Measurements from ENCODE around the gene GRIN2D.

GRIN2D gene

DNA sequence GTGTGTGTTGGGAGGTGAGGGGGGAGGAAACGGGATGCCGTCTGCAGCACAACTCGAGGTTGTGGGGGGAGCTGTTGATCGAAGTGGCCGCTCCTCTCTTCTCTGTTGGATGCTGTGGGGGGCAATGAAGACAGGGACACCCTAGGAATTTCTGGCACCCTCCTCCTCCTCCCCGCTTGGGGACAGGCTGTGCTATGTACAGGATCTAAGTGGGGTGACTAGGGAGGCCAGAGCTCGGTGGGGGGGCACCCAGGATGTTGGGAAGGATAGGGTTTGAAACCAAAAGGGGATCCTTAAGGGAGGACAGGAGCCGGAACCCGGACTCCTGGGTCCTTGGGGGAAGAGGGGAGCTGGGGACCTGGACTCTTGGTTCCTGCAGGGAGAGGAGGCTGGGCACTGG is 2.0 kb downstream of the GRIN2D start:
- no peak for TF ChIP-seq Cebpa-rat (IDR thresholded peaks at IDR 0.05)
- Histone ChIP-seq H3K27ac (no peak overlapping the region), H3K9me3 (peaks cover 13% of the 10 kb centered on the region; the same call in 1 of the 2 replicates), H4K20me1 (no peaks in the 10 kb centered on the region), H3K4me1 (peaks cover 62% of the 10 kb centered on the region), H3K9ac (no peak overlapping the region), H3K36me3 (no peaks in the 10 kb centered on the region), H3K4me2 (peak overlapping the region; percentile 99), H3K4me3 (0 out of 2 replicates have a peak overlapping the region, but pooled peaks have one; percentile 64), H3K27me3 (peaks cover 74% of the 10 kb centered on the region)

DNA sequence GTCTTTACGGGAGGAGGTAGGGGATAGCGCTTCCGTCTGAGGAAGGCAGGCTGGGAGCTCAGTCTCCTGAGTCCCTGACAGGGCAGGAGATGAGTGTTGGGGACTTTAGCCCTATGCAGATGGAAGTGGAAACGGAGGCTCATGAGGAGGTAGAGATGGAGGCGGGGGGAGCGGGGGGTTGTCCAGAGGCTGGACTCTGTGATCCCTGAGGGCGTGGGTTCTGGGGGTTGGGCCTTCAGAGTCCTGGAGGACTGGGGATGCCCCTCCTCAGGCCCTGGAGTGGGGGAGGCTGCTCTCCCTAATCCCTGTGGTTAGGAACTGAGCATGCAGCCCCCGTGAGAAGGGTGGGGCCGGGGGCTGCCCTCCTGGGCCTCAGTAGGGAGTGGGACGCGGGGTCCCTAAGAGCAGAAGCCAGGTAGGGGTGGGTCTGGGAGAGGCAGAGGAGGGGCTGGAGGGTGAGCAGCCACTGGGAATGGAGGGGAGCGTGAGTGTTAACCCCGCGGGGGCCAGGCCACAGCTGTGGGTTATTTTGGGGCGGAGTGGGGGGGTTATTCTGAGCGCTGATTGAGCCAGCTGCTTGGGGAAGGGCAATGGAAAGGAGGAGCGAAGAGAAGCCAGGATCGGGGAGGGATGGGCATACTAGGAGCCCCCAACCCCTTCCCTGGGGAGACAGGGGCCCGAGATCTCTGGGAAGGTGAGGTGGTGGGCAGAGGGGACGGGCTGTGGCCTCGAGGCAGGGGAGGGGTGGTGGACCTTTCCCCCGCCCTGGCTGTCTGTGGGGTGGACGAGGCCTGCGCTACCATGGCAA is 2.8 kb downstream of the GRIN2D start:
- H3K9ac ChIP-seq = no peak overlapping the region
- H3K9me3 ChIP-seq = peaks cover 13% of the 10 kb centered on the region; the same call in 1 of the 2 replicates
- no peak for TF ChIP-seq Cebpa-rat (IDR thresholded peaks at IDR 0.05)
- H3K4me3 ChIP-seq = peak overlapping the region; percentile 11; the same call in 1 of the 2 replicates
- H3K4me1 ChIP-seq = peaks cover 65% of the 10 kb centered on the region
- H3K36me3 ChIP-seq = no peaks in the 10 kb centered on the region
- peaks cover 75% of the 10 kb centered on the region for H3K27me3 ChIP-seq
- peak overlapping the region; percentile 99 for H3K4me2 ChIP-seq
- H3K27ac ChIP-seq = no peak overlapping the region
- no peaks in the 10 kb centered on the region for H4K20me1 ChIP-seq

DNA sequence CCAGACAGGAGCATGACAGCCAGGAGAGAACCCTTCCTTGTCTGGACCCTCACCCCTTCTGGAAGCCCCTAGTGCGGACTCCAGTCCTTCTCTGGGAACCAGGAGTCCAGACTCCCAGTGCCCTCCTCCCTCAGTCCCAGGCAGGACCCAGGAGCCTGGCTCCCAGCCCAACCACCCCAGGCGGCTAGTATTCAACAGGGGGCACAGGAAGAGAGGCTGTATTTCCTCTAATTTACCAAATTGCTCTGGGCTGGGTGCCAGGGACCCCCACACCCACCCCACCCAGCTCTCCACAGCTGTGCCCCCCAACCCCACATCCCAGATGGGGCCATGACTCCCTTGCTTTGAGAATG is 3.3 kb downstream of the GRIN2D start:
- no peak overlapping the region for H3K27ac ChIP-seq
- H3K9ac ChIP-seq = no peak overlapping the region
- no peaks in the 10 kb centered on the region for H3K36me3 ChIP-seq
- peak overlapping the region; percentile 99 for H3K4me2 ChIP-seq
- H3K9me3 ChIP-seq = peaks cover 13% of the 10 kb centered on the region; the same call in 1 of the 2 replicates
- H4K20me1 ChIP-seq = no peaks in the 10 kb centered on the region
- H3K4me3 ChIP-seq = peak overlapping the region; percentile 11; the same call in 1 of the 2 replicates
- H3K4me1 ChIP-seq = peaks cover 66% of the 10 kb centered on the region
- TF ChIP-seq Cebpa-rat (IDR thresholded peaks at IDR 0.05) = no peak
- H3K27me3 ChIP-seq = peaks cover 75% of the 10 kb centered on the region

GRCh38 chr19:48397263-48398101 is 4.0 kb downstream of the GRIN2D start:
- H3K9ac ChIP-seq = no peak overlapping the region
- H3K4me3 ChIP-seq = no peak overlapping the region
- H3K27ac ChIP-seq = no peak overlapping the region
- H3K4me1 ChIP-seq = peaks cover 59% of the 10 kb centered on the region
- no peaks in the 10 kb centered on the region for H4K20me1 ChIP-seq
- H3K9me3 ChIP-seq = peaks cover 13% of the 10 kb centered on the region; the same call in 1 of the 2 replicates
- peaks cover 75% of the 10 kb centered on the region for H3K27me3 ChIP-seq
- H3K36me3 ChIP-seq = no peaks in the 10 kb centered on the region
- H3K4me2 ChIP-seq = peak overlapping the region; percentile 99; the same call in 1 of the 2 replicates
- no peak for TF ChIP-seq Cebpa-rat (IDR thresholded peaks at IDR 0.05)

DNA sequence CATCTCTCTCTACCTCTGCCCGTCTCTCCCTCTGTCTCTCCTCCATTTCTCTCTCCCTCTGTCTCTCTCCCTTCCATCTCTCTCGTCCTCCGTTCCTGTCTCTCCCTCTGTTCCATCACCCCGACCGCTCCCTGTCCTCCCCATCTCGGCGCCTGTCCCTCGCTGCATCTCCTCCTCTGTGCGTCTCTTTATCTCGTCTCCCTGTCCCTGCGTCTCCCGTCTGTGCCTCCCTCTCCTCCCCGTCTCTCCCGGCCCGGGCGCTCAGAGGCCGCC is 4.6 kb downstream of the GRIN2D start:
- Histone ChIP-seq H3K9ac (no peak overlapping the region), H3K36me3 (no peaks in the 10 kb centered on the region), H4K20me1 (no peaks in the 10 kb centered on the region), H3K4me1 (peaks cover 53% of the 10 kb centered on the region), H3K4me2 (no peak overlapping the region), H3K4me3 (0 out of 2 replicates have a peak overlapping the region, but pooled peaks have one; percentile 11), H3K27ac (no peak overlapping the region), H3K27me3 (peaks cover 75% of the 10 kb centered on the region), H3K9me3 (peaks cover 13% of the 10 kb centered on the region; the same call in 1 of the 2 replicates)
- TF ChIP-seq Cebpa-rat (IDR thresholded peaks at IDR 0.05) = no peak

DNA sequence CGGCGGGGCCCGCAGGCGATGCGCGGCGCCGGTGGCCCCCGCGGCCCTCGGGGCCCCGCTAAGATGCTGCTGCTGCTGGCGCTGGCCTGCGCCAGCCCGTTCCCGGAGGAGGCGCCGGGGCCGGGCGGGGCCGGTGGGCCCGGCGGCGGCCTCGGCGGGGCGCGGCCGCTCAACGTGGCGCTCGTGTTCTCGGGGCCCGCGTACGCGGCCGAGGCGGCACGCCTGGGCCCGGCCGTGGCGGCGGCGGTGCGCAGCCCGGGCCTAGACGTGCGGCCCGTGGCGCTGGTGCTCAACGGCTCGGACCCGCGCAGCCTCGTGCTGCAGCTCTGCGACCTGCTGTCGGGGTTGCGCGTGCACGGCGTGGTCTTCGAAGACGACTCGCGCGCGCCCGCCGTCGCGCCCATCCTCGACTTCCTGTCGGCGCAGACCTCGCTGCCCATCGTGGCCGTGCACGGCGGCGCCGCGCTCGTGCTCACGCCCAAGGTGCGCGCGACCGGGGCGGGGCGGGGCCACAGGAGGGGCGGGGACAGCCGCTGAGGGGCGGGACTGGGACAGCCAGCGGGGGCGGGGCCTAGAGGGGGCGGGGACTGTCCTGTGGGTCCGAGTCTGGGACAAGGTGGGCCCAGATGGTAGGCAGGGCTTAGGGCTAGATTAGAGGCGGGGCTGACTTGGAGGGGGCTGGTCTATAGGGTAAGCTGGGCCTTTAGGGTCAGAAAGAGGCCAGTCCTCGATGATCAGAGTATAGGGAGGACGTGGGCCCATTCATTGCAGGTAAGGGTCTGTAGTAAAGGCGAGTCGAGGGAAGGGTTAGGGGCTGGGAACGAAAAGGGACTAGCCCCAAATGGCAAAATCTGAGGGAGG is 5.1 kb downstream of the GRIN2D start:
- Histone ChIP-seq H3K27ac (no peak overlapping the region), H3K27me3 (peaks cover 69% of the 10 kb centered on the region), H3K9ac (no peak overlapping the region), H3K4me1 (peaks cover 53% of the 10 kb centered on the region), H3K4me2 (no peak overlapping the region), H3K4me3 (0 out of 2 replicates have a peak overlapping the region, but pooled peaks have one; percentile 11), H3K9me3 (peaks cover 13% of the 10 kb centered on the region; the same call in 1 of the 2 replicates), H3K36me3 (no peaks in the 10 kb centered on the region), H4K20me1 (no peaks in the 10 kb centered on the region)
- no peak for TF ChIP-seq Cebpa-rat (IDR thresholded peaks at IDR 0.05)

- H3K27ac ChIP-seq = no peak overlapping the region
- H4K20me1 ChIP-seq = no peaks in the 10 kb centered on the region
- H3K4me2 ChIP-seq = peak overlapping the region; percentile 19; the same call in 1 of the 2 replicates
- no peak overlapping the region for H3K4me3 ChIP-seq
- H3K9me3 ChIP-seq = peaks cover 13% of the 10 kb centered on the region; the same call in 1 of the 2 replicates
- no peak for TF ChIP-seq Cebpa-rat (IDR thresholded peaks at IDR 0.05)
- no peak overlapping the region for H3K9ac ChIP-seq
- peaks cover 54% of the 10 kb centered on the region for H3K27me3 ChIP-seq
- H3K36me3 ChIP-seq = no peaks in the 10 kb centered on the region
- H3K4me1 ChIP-seq = peaks cover 41% of the 10 kb centered on the region
Observed at GRCh38 chr19:48400018-48400742, 6.7 kb downstream of the GRIN2D start.

GRCh38 chr19:48401287-48401686 is 7.8 kb downstream of the GRIN2D start:
- H3K9me3 ChIP-seq = peaks cover 13% of the 10 kb centered on the region; the same call in 1 of the 2 replicates
- no peaks in the 10 kb centered on the region for H4K20me1 ChIP-seq
- TF ChIP-seq Cebpa-rat (IDR thresholded peaks at IDR 0.05) = no peak
- H3K36me3 ChIP-seq = no peaks in the 10 kb centered on the region
- peaks cover 29% of the 10 kb centered on the region for H3K4me1 ChIP-seq
- peaks cover 43% of the 10 kb centered on the region for H3K27me3 ChIP-seq
- H3K4me3 ChIP-seq = no peak overlapping the region
- H3K4me2 ChIP-seq = peak overlapping the region; percentile 32; the same call in 1 of the 2 replicates
- H3K9ac ChIP-seq = no peak overlapping the region
- H3K27ac ChIP-seq = no peak overlapping the region
